ENCODE data around the gene KIF1A. TPM values are rescaled to one million over a fixed set of nuclear protein-coding genes. Genes with fewer than 3 reads are reported as not detected.
A peak's percentile ranks its signal among the peaks of the same experiment; 100 is the strongest.
"Not testable (repeated sequence)": the region's sequence is repeated elsewhere in the genome, so short reads cannot be mapped to it uniquely, and the experiment has no call there.

KIF1A gene
- total RNA-seq, 1 donor from 2014 or later: 48.9 TPM

GRCh38 chr2:240702640-240703011, 117.4 kb downstream of the KIF1A start:
- Mint-ChIP-seq H3K4me3 (no peak overlapping the region), H3K27ac (no peak overlapping the region)
- no peak for TF ChIP-seq CTCF (IDR thresholded peaks at IDR 0.05; ENCODE audit: unreplicated experiment)

GRCh38 chr2:240701736-240702639, 118.0 kb downstream of the KIF1A start:
- Mint-ChIP-seq H3K9me3 (no peaks in the 10 kb centered on the region), H3K27ac (no peak overlapping the region), H3K27me3 (ENCODE audit: low read depth) (peaks cover 7% of the 10 kb centered on the region), H3K4me3 (no peak overlapping the region), H3K36me3 (no peaks in the 10 kb centered on the region), H3K4me1 (peaks cover 2% of the 10 kb centered on the region)
- no peak for TF ChIP-seq CTCF (IDR thresholded peaks at IDR 0.05; ENCODE audit: unreplicated experiment)
- DNase-seq (ENCODE audit: low spot score in 2 of 2, unreplicated experiment in 2 of 2): no peak

More at GRCh38 chr2:240702640-240703011, 117.4 kb downstream of the KIF1A start:
- Mint-ChIP-seq H3K27me3 (ENCODE audit: low read depth) (peaks cover 7% of the 10 kb centered on the region), H3K4me1 (peaks cover 8% of the 10 kb centered on the region), H3K9me3 (no peaks in the 10 kb centered on the region), H3K36me3 (no peaks in the 10 kb centered on the region)
- no peak for DNase-seq (ENCODE audit: low spot score in 2 of 2, unreplicated experiment in 2 of 2)

GRCh38 chr2:240701091-240701735, 118.8 kb downstream of the KIF1A start:
- Mint-ChIP-seq H3K27ac (no peak overlapping the region), H3K9me3 (no peaks in the 10 kb centered on the region), H3K27me3 (ENCODE audit: low read depth) (peaks cover 7% of the 10 kb centered on the region), H3K36me3 (no peaks in the 10 kb centered on the region), H3K4me1 (no peaks in the 10 kb centered on the region), H3K4me3 (no peak overlapping the region)
- no peak for TF ChIP-seq CTCF (IDR thresholded peaks at IDR 0.05; ENCODE audit: unreplicated experiment)
- DNase-seq (ENCODE audit: low spot score in 2 of 2, unreplicated experiment in 2 of 2): no peak

- H3K9me3 Mint-ChIP-seq; H3K4me1 Mint-ChIP-seq; H3K27ac Mint-ChIP-seq; H3K27me3 Mint-ChIP-seq (ENCODE audit: low read depth); H3K4me3 Mint-ChIP-seq; DNase-seq (ENCODE audit: low spot score in 2 of 2, unreplicated experiment in 2 of 2); H3K36me3 Mint-ChIP-seq: not testable (repeated sequence)
These were observed 119.4 kb downstream of the KIF1A start for GRCh38 chr2:240700616-240701015.

DNA sequence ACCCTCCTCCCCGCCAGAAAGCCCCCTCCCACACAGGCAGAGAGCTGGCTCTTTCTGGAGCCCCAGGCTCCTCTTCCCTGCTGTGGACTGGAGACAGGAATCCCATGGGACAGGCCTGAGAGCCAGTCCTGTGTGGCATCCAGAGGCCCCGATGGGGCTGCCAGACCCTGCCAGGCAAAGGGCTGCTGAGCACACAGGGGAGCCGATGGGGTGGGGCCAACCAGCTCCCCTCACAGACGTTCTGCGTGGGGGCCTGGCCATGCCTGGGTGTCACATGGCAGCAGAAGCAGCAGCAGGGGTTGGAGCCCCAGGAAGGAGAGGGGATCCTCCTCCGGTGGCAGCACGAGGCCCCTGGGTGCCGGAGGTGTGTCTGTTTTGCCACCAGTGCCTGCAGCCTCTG, 120.2 kb downstream of the KIF1A start:
- not testable (repeated sequence) for H3K27ac Mint-ChIP-seq; H3K4me1 Mint-ChIP-seq; H3K4me3 Mint-ChIP-seq; H3K36me3 Mint-ChIP-seq; H3K27me3 Mint-ChIP-seq (ENCODE audit: low read depth); DNase-seq (ENCODE audit: low spot score in 2 of 2, unreplicated experiment in 2 of 2); H3K9me3 Mint-ChIP-seq

DNA sequence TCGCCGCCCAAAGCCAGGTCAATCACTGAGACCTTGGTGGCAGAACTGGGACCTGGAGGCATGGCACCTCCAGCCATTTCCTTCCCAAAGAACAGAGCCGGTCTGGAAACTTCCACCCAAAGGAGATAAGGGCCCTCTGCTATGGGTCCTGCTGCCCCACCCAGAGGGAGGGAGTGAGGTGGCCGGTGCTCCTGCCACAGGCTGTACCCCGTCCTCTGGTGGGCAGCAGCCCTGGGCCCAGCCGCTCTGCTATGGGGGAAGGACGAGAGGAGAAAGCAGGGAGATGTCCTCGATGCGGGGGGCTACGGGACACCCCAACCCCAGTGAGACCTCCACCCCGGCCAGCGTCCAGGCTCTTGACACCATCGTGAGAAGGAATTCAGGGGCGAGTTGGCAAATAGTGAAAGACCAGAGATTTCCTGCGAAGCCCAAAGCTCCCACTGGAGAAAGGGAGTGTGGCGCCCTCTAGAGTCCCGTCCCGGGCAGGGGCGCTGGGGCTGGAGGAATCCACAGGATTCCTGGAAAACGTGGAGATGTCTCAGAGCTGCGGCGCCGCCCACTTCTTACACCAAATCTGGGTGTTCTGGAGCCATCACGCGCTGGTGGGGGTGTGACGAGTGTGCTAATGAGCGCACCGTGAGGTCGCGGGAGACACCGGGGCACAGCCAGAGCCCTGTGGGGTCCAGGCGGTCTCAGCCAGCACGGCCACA, 121.0 kb downstream of the KIF1A start:
- not testable (repeated sequence) for H3K27ac Mint-ChIP-seq; H3K9me3 Mint-ChIP-seq; H3K36me3 Mint-ChIP-seq; H3K27me3 Mint-ChIP-seq (ENCODE audit: low read depth); DNase-seq (ENCODE audit: low spot score in 2 of 2, unreplicated experiment in 2 of 2); H3K4me1 Mint-ChIP-seq; H3K4me3 Mint-ChIP-seq

DNA sequence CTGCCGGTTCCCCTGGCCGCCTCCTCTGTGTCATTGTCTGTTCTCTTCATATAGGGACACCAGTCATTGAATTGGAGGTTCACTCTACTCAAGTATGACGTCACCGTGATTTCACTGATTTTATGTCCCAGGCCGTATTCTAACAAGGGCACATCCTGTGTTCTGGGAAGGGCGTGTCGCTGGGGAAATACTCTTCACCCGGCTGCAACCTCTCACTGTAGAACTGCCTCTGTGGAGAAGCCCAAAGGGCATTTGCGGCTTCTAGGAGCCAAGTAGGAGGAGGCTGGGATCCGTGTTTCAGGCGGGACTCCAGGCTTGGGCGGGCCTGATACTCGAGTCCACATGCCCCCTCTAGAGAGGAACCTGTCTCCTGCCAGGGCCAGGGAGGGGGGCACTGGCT, 123.5 kb downstream of the KIF1A start:
- not testable (repeated sequence) for DNase-seq (ENCODE audit: low spot score in 2 of 2, unreplicated experiment in 2 of 2); H3K27ac Mint-ChIP-seq; H3K4me1 Mint-ChIP-seq; H3K36me3 Mint-ChIP-seq; H3K9me3 Mint-ChIP-seq; H3K4me3 Mint-ChIP-seq; H3K27me3 Mint-ChIP-seq (ENCODE audit: low read depth)

DNA sequence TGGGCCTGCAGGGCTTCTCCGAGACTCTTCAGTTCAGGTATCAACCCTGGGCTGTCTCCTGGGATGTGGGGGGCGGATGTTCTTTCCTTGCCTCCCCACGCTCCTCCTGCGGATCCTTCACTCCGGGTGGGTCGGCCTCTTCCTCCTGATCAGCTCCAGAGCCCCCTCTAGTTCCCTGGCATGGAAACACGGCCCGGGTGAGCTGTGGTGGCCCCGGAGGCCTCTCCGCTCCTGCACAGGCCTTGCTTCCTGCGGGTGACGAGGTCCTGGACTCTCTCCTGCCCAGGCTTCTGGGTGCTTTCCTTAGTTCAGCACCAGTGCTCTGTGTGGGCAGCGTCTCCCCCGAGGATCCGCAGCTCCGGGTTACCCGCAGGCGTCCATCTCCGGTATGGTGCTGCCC, 124.4 kb downstream of the KIF1A start:
- not testable (repeated sequence) for H3K4me1 Mint-ChIP-seq, H3K27ac Mint-ChIP-seq

GRCh38 chr2:240694304-240694703, 125.7 kb downstream of the KIF1A start:
- not testable (repeated sequence) for H3K4me3 Mint-ChIP-seq; H3K36me3 Mint-ChIP-seq; H3K27me3 Mint-ChIP-seq (ENCODE audit: low read depth); H3K9me3 Mint-ChIP-seq; H3K4me1 Mint-ChIP-seq; H3K27ac Mint-ChIP-seq; DNase-seq (ENCODE audit: low spot score in 2 of 2, unreplicated experiment in 2 of 2)

More for the DNA sequence above, 124.4 kb downstream of the KIF1A start:
- not testable (repeated sequence) for DNase-seq (ENCODE audit: low spot score in 2 of 2, unreplicated experiment in 2 of 2); H3K4me3 Mint-ChIP-seq; H3K9me3 Mint-ChIP-seq; H3K27me3 Mint-ChIP-seq (ENCODE audit: low read depth); H3K36me3 Mint-ChIP-seq

- H3K36me3 Mint-ChIP-seq: not testable (repeated sequence)
- DNase-seq (ENCODE audit: low spot score in 2 of 2, unreplicated experiment in 2 of 2): peak in 1 of 2 experiments; percentile 35
These were observed 127.1 kb downstream of the KIF1A start for GRCh38 chr2:240692583-240693561.

More at GRCh38 chr2:240692583-240693561, 127.1 kb downstream of the KIF1A start:
- not testable (repeated sequence) for H3K4me1 Mint-ChIP-seq; H3K9me3 Mint-ChIP-seq; H3K4me3 Mint-ChIP-seq; H3K27me3 Mint-ChIP-seq (ENCODE audit: low read depth); H3K27ac Mint-ChIP-seq

All from mesothelial cell of epicardium (in vitro differentiated cells).